SU-DHL-6 (cell line): ENCODE results near the gene RAN.

ENCODE experiments used
- H2AFZ ChIP-seq: fragments of 200-600 bp; sonication (generic); 2 replicates; pipeline ENCODE4 v1.6.1; 2014; ENCODE audit warnings: low read depth, mild to moderate bottlenecking, moderate library complexity, mixed read lengths, antibody characterized with exemption, low read length; ENCODE audit not compliant: severe bottlenecking
- H3F3A ChIP-seq: fragments of 200-600 bp; shearing (Covaris generic); 2 replicates; pipeline ENCODE4 v1.6.0; 2016; ENCODE audit warnings: antibody characterized with exemption, mild to moderate bottlenecking; ENCODE audit not compliant: insufficient read depth
- H3K27ac ChIP-seq: fragments of 200-600 bp; sonication (generic); 2 replicates; pipeline ENCODE4 v1.5.1; 2016; ENCODE audit warnings: low read depth, mild to moderate bottlenecking, low read length, moderate library complexity, mixed read lengths
- H3K27me3 ChIP-seq: fragments of 200-600 bp; sonication (generic), shearing (Covaris generic); 2 replicates; pipeline ENCODE4 v1.6.0; 2014; ENCODE audit warnings: mild to moderate bottlenecking, low read length
- H3K36me3 ChIP-seq: fragments of 200-600 bp; sonication (generic); 2 replicates; pipeline ENCODE4 v1.6.1; 2014; ENCODE audit warnings: mild to moderate bottlenecking, low read length, mixed read lengths
- H3K4me2 ChIP-seq: fragments of 300-600, 200-600 bp; shearing (Covaris generic), sonication (generic); 2 replicates; pipeline ENCODE4 v1.6.0; 2014; ENCODE audit warnings: low read length, low read depth, mild to moderate bottlenecking; ENCODE audit not compliant: poor library complexity, severe bottlenecking
- H3K4me3 ChIP-seq: fragments of 200-600 bp; sonication (generic); 2 replicates; pipeline ENCODE4 v1.5.1; 2014; ENCODE audit warnings: antibody characterized with exemption, low read length, mild to moderate bottlenecking, mixed read lengths; ENCODE audit not compliant: insufficient read depth, poor library complexity, severe bottlenecking
- H3K79me2 ChIP-seq: fragments of 200-600 bp; sonication (generic); 2 replicates; pipeline ENCODE4 v1.6.1; 2014; ENCODE audit warnings: mild to moderate bottlenecking, low read length, moderate library complexity; ENCODE audit not compliant: insufficient read depth
- H3K9ac ChIP-seq: fragments of 200-600 bp; sonication (generic); 2 replicates; pipeline ENCODE4 v1.7.0; 2014; ENCODE audit warnings: mild to moderate bottlenecking, low read length
- H3K9me2 ChIP-seq: fragments of 200-600 bp; sonication (generic); replicated peaks from 2 replicates; pipeline ENCODE4 v1.6.1; 2014; ENCODE audit warnings: low read length; ENCODE audit not compliant: insufficient read depth
- H3K9me3 ChIP-seq: fragments of 200-600 bp; sonication (generic); 2 replicates; pipeline ENCODE4 v1.6.1; 2014; ENCODE audit warnings: low read length, mixed read lengths; ENCODE audit not compliant: insufficient read depth
- H4K20me1 ChIP-seq: fragments of 200-600 bp; sonication (generic); 2 replicates; pipeline ENCODE4 v1.6.1; 2014; ENCODE audit warnings: low read depth, mild to moderate bottlenecking, antibody characterized with exemption, low read length, moderate library complexity, mixed read lengths
- CTCF ChIP-seq: fragments of 200-600 bp; sonication (generic); IDR thresholded peaks from one replicate; pipeline ENCODE4 v1.5.1; 2017; ENCODE audit warnings: antibody characterized with exemption, mild to moderate bottlenecking, low read length, moderate library complexity; ENCODE audit not compliant: insufficient read depth, poor library complexity, severe bottlenecking
- EZH2phosphoT487 ChIP-seq: fragments of 200-600 bp; sonication (generic), shearing (Covaris generic); conservative IDR thresholded peaks from 2 replicates; pipeline ENCODE4 v1.6.1; 2018; ENCODE audit warnings: mild to moderate bottlenecking, antibody characterized with exemption, low read length, moderate library complexity, mixed read lengths

RAN gene

GRCh38 chr12:130830246-130830551 lies 41.7 kb upstream of the RAN start:
- no peaks in the 10 kb centered on the region for H3K9me2 ChIP-seq
- no peak overlapping the region for H3K9ac ChIP-seq
- 0 out of 2 replicates have a peak, but pooled peaks cover 10% of the 10 kb centered on the region for H3K79me2 ChIP-seq
- no peak overlapping the region for H3K27ac ChIP-seq
- no peak overlapping the region for H2AFZ ChIP-seq
- no peaks in the 10 kb centered on the region for H4K20me1 ChIP-seq
- no peak overlapping the region for H3K4me3 ChIP-seq
- H3F3A ChIP-seq, result no peaks in the 10 kb centered on the region
- no peaks in the 10 kb centered on the region for H3K9me3 ChIP-seq
- H3K27me3 ChIP-seq, result no peaks in the 10 kb centered on the region
- H3K36me3 ChIP-seq, result no peaks in the 10 kb centered on the region
- TF ChIP-seq CTCF (no peak), EZH2phosphoT487 (no peak)
- H3K4me2 ChIP-seq, result no peak overlapping the region

GRCh38 chr12:130831246-130831645 lies 40.6 kb upstream of the RAN start:
- TF ChIP-seq EZH2phosphoT487, result no peak
- no peak for TF ChIP-seq CTCF
- H3K4me3 ChIP-seq, result no peak overlapping the region
- 0 out of 2 replicates have a peak, but pooled peaks cover 10% of the 10 kb centered on the region for H3K79me2 ChIP-seq
- no peak overlapping the region for H3K4me2 ChIP-seq
- no peaks in the 10 kb centered on the region for H3K9me3 ChIP-seq
- H3K27ac ChIP-seq, result no peak overlapping the region
- H3K9ac ChIP-seq, result no peak overlapping the region
- H3F3A ChIP-seq, result no peaks in the 10 kb centered on the region
- no peak overlapping the region for H2AFZ ChIP-seq
- no peaks in the 10 kb centered on the region for H3K27me3 ChIP-seq
- no peaks in the 10 kb centered on the region for H4K20me1 ChIP-seq
- H3K9me2 ChIP-seq, result no peaks in the 10 kb centered on the region
- H3K36me3 ChIP-seq, result no peaks in the 10 kb centered on the region

GRCh38 chr12:130831876-130832405 lies 39.9 kb upstream of the RAN start:
- Histone ChIP-seq H3K4me3 (no peak overlapping the region), H3K36me3 (no peaks in the 10 kb centered on the region), H3K4me2 (no peak overlapping the region), H4K20me1 (no peaks in the 10 kb centered on the region), H3K9me2 (no peaks in the 10 kb centered on the region), H3K27me3 (no peaks in the 10 kb centered on the region), H3K9ac (no peak overlapping the region), H3K27ac (no peak overlapping the region), H3K79me2 (0 out of 2 replicates have a peak, but pooled peaks cover 10% of the 10 kb centered on the region), H3K9me3 (no peaks in the 10 kb centered on the region), H3F3A (0 out of 2 replicates have a peak, but pooled peaks cover 3% of the 10 kb centered on the region), H2AFZ (no peak overlapping the region)
- TF ChIP-seq EZH2phosphoT487 (no peak), CTCF (no peak)
